ENCODE data around the gene EIF3D. TPM values are rescaled to one million over a fixed set of nuclear protein-coding genes. Genes with fewer than 3 reads are reported as not detected.

EIF3D gene
- total RNA-seq, 1 donor = 265 TPM

DNA sequence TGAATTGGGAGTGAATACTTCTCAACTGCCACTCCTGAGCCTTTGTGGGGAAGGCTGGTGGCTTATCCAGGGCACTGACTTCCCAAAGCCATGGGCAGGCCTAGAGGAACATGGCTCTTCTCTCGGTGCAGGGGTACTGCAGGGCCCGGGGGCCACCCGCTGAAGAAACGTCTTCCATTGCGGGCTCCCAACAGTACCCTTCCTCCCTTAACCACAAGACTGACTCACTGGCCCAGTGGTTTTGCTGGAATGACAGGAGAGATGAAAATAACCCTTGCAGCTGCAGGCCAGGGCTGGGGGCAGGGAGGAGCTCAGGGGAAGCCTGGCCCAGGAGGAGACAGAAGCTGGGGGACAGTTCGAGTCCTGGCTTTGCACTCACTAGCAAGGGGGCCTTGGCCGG lies 61.0 kb downstream of the EIF3D start:
- TF ChIP-seq, protein P1, sequence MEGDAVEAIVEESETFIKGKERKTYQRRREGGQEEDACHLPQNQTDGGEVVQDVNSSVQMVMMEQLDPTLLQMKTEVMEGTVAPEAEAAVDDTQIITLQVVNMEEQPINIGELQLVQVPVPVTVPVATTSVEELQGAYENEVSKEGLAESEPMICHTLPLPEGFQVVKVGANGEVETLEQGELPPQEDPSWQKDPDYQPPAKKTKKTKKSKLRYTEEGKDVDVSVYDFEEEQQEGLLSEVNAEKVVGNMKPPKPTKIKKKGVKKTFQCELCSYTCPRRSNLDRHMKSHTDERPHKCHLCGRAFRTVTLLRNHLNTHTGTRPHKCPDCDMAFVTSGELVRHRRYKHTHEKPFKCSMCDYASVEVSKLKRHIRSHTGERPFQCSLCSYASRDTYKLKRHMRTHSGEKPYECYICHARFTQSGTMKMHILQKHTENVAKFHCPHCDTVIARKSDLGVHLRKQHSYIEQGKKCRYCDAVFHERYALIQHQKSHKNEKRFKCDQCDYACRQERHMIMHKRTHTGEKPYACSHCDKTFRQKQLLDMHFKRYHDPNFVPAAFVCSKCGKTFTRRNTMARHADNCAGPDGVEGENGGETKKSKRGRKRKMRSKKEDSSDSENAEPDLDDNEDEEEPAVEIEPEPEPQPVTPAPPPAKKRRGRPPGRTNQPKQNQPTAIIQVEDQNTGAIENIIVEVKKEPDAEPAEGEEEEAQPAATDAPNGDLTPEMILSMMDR (IDR thresholded peaks at IDR 0.05; ENCODE audit: insufficient read depth, low read depth, low read length) = no peak
- DNase-seq (ENCODE audit: low read depth) = peak; percentile 97
- no peak overlapping the region for H3K4me3 ChIP-seq (ENCODE audit: low read depth, low read length)

- TF ChIP-seq, protein P1 (IDR thresholded peaks at IDR 0.05; ENCODE audit: insufficient read depth, low read depth, low read length) = no peak
- peak; percentile 82 for DNase-seq (ENCODE audit: low read depth)
- no peak overlapping the region for H3K4me3 ChIP-seq (ENCODE audit: low read depth, low read length)
These were observed 61.7 kb downstream of the EIF3D start for GRCh38 chr22:36467042-36467810.

GRCh38 chr22:36466258-36466657 lies 62.7 kb downstream of the EIF3D start:
- no peak for DNase-seq (ENCODE audit: low read depth)
- no peak overlapping the region for H3K4me3 ChIP-seq (ENCODE audit: low read depth, low read length)
- TF ChIP-seq, protein P1 (IDR thresholded peaks at IDR 0.05; ENCODE audit: insufficient read depth, low read depth, low read length) = no peak

GRCh38 chr22:36465232-36466021 lies 63.5 kb downstream of the EIF3D start:
- DNase-seq (ENCODE audit: low read depth) = peak; percentile 91
- H3K4me3 ChIP-seq (ENCODE audit: low read depth, low read length) = no peak overlapping the region
- TF ChIP-seq, protein P1 (IDR thresholded peaks at IDR 0.05; ENCODE audit: insufficient read depth, low read depth, low read length) = no peak

DNA sequence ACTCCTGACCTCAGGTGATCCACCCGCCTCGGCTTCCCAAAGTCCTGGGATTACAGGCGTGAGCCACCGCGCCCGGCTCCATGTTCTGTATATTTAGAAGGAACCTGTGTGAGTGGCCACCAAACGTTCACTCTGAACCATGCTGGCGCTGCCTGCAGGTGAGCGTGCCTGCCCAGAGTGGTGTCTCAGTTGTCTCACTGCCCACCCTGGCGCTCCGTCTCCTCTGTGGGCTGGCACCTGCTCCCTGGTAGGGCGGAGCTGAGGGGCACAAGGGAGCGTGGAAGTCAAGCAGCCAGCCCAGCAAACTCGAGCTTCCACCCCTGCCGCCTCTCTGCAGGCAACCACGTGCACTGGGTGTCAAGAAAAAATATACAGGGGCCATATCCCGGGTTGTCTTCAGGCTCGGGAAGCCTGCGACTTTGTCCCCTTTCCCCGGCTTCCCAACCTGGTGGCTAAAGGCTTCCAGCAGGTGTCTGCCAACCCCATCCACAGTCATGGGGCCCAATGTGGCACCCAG lies 64.2 kb downstream of the EIF3D start:
- TF ChIP-seq, protein P1 (IDR thresholded peaks at IDR 0.05; ENCODE audit: insufficient read depth, low read depth, low read length) = no peak
- no peak for DNase-seq (ENCODE audit: low read depth)
- H3K4me3 ChIP-seq (ENCODE audit: low read depth, low read length) = no peak overlapping the region

- no peak overlapping the region for H3K4me3 ChIP-seq (ENCODE audit: low read depth, low read length)
- no peak for DNase-seq (ENCODE audit: low read depth)
- TF ChIP-seq, protein P1 (IDR thresholded peaks at IDR 0.05; ENCODE audit: insufficient read depth, low read depth, low read length) = no peak
These were observed 65.2 kb downstream of the EIF3D start for GRCh38 chr22:36463783-36464184.
